Kidney epithelial cell (primary cell): ENCODE measurements around the gene EPB41L5. TPM values are rescaled to one million over a fixed set of nuclear protein-coding genes. Genes with fewer than 3 reads are reported as not detected.
"Not testable (repeated sequence)": the region's sequence is repeated elsewhere in the genome, so short reads cannot be mapped to it uniquely, and the experiment has no call there.

Experiments
- DNase-seq: peaks from one replicate; pipeline ENCODE4 v3.0.0-alpha.2; 2010; ENCODE audit warnings: low read depth
- H3K27me3 ChIP-seq: 2 replicates; pipeline ENCODE4 v1.6.0; 2011; ENCODE audit warnings: low read length; ENCODE audit not compliant: control insufficient read depth, insufficient read depth
- H3K36me3 ChIP-seq: 2 replicates; pipeline ENCODE4 v1.5.1; 2011; ENCODE audit warnings: low read length; ENCODE audit not compliant: control insufficient read depth, insufficient read depth
- H3K4me3 ChIP-seq: 2 replicates; pipeline ENCODE4 v1.5.1; 2011; ENCODE audit warnings: low read depth, mild to moderate bottlenecking, control low read depth, low read length
- total RNA-seq: library from RNA; depleted of rRNA; stranded (reverse); fragments of >200 nt; gene quantifications from 2 replicates; pipeline ENCODE4 v1.2.3, GENCODE V29; 2015
- TF ChIP-seq, protein P1 (sequence below): IDR thresholded peaks from 2 replicates; pipeline ENCODE4 v1.5.1; 2011; ENCODE audit warnings: mild to moderate bottlenecking, moderate library complexity, low read length, control low read depth, inconsistent platforms; ENCODE audit not compliant: insufficient read depth, poor library complexity, severe bottlenecking

The EPB41L5 gene
- total RNA-seq, 1 donor from 2014 or later, result 15.6 TPM

DNA sequence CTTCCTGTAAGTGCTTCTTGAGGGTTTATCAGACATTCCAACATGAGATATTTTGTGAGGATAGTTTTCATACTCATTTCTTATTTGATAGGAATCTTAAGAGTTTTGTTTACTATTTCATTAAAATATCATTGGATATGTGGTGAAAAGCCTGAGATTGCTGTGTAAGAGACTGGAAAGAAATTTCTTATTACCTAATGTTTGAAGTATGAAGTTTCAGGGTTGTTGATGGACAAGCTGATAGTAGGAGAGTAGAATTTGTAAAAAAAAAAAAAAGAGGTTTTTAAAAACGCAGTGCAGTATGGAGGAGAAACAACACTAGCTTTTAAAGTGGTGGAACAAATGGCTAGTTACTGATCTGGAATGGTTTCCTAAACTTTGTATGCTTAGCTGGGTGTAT is 7.7 kb downstream of the EPB41L5 start:
- TF ChIP-seq, protein P1, sequence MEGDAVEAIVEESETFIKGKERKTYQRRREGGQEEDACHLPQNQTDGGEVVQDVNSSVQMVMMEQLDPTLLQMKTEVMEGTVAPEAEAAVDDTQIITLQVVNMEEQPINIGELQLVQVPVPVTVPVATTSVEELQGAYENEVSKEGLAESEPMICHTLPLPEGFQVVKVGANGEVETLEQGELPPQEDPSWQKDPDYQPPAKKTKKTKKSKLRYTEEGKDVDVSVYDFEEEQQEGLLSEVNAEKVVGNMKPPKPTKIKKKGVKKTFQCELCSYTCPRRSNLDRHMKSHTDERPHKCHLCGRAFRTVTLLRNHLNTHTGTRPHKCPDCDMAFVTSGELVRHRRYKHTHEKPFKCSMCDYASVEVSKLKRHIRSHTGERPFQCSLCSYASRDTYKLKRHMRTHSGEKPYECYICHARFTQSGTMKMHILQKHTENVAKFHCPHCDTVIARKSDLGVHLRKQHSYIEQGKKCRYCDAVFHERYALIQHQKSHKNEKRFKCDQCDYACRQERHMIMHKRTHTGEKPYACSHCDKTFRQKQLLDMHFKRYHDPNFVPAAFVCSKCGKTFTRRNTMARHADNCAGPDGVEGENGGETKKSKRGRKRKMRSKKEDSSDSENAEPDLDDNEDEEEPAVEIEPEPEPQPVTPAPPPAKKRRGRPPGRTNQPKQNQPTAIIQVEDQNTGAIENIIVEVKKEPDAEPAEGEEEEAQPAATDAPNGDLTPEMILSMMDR, result no peak
- Histone ChIP-seq H3K36me3 (no peaks in the 10 kb centered on the region), H3K27me3 (no peaks in the 10 kb centered on the region), H3K4me3 (no peak overlapping the region)
- no peak for DNase-seq

DNA sequence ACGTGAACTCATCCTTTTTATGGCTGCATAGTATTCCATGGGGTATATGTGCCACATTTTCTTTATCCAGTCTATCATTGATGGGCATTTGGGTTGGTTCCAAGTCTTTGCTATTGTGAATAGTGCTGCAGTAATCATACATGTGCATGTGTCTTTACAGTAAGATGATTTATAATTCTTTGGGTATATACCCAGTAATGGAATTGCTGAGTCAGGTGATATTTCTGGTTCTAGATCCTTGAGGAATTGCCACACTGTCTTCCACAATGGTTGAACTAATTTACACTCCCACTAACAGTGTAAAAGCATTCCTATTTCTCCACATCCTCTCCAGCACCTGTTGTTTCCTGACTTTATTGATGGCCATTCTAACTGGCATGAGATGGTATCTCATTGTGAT is 9.6 kb downstream of the EPB41L5 start:
- not testable (repeated sequence) for H3K27me3 ChIP-seq, DNase-seq, H3K36me3 ChIP-seq

DNA sequence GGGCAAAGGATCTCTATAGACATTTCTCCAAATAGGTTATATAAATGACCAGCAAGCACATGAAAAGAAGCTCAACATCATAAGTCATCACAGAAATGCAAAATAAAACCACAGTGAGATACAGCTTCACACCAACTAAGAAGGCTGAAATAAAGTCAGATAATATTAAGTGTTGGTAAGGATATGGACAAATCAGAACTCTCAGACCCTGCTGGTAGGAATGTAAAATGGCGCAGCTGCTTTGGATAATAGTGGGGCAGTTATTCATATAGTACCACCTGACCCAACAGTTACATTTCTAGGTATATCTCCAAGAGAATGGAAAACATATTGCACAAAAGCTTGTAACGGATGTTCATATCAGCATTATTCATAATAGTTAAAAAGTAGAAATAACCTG is 14.0 kb downstream of the EPB41L5 start:
- Histone ChIP-seq H3K4me3 (no peak overlapping the region), H3K36me3 (no peaks in the 10 kb centered on the region), H3K27me3 (no peaks in the 10 kb centered on the region)
- TF ChIP-seq, protein P1, result peak; percentile 22
- DNase-seq, result no peak

More for the DNA sequence above, 9.6 kb downstream of the EPB41L5 start:
- H3K4me3 ChIP-seq, result not testable (repeated sequence)

DNA sequence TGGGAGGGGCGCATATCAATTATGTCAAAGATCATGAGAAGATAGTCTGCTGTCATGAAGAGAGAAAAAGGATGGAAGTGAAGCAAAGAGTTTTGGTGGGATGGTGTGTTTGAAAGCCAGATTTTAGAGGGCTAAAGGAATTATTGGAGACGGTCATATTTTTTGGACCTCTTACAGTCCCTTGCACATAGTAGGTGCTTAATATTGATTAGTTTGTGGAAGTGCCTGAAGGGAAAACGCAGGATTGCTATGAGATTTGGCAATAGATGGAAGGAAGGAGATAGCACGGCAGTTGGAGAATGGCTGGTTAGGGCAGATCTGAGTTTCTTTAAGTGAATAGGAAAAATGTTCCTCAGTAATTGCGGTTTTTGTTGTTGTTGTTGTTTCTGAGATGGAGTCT is 15.9 kb downstream of the EPB41L5 start:
- no peak overlapping the region for H3K4me3 ChIP-seq
- no peaks in the 10 kb centered on the region for H3K36me3 ChIP-seq
- H3K27me3 ChIP-seq, result no peaks in the 10 kb centered on the region
- DNase-seq, result no peak
- TF ChIP-seq, protein P1, result no peak

DNA sequence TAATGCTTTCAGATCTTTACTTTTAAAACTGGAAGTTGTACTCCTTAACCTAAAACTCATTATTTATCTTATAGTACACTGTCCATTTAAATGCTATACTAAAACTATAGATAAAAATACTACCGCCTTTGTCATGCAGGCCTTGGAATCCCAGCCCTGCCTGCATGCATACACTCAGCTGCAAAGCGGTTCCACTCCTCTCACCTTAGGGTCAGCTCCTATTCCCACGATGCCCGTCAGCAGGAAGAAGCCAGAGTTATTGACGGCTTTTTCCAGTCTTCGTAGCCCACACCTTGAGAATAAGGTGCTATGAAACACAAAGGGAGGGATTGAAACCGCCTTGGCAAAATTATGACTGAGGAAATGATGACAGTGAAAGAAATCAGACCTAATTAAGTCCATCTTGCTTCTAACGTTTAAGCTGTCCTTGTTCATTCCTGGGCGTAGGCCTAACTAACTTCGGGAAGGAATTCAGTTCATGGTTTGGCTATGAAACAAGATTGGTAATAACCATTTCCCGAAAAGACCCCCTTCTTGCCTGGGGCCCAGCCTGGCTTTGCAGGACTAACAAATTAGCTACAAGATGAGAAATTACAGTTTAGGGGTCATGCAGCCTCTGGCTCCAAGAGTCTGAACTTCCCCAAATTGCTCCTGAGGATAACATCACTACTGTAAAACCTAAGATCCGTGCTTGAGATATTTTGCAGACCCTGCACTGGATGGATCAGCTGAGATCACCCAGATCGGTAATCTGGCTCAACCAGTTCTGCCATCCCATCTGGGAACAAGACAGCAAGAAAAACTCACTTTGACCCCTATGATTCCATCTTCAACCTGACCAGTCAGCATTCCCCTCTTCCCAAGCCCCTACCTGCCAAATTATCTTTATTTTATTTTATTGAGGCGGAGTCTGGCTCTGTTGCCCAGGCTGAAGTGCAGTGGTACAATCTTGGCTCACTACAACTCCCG is 17.1 kb downstream of the EPB41L5 start:
- DNase-seq, result no peak
- H3K4me3 ChIP-seq, result no peak overlapping the region
- no peaks in the 10 kb centered on the region for H3K27me3 ChIP-seq
- H3K36me3 ChIP-seq, result no peaks in the 10 kb centered on the region
- TF ChIP-seq, protein P1, result no peak

DNA sequence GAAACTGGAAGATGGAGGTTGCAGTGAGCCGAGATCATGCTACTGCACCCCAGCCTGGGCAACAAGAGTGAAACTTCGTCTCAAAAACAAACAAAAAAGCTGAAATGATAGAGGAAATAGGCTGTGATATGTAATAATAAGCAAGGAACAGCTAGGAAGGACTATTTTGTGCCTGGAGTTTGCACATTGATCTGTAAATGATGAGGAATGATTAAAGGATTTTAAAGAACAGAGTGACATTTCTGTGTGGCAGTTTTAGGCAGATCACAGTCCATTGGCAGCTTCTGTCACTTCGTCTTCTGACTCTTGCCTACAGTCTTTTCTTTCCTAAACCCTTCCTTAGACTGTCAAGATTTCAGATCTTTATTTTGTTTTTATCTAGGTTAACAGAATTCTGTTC is 19.4 kb downstream of the EPB41L5 start:
- no peaks in the 10 kb centered on the region for H3K27me3 ChIP-seq
- DNase-seq, result no peak
- H3K4me3 ChIP-seq, result no peak overlapping the region
- TF ChIP-seq, protein P1, result no peak
- no peaks in the 10 kb centered on the region for H3K36me3 ChIP-seq
